Lung (tissue), 12 donors: ENCODE data around the gene SLC8B1. TPM values are rescaled to one million over a fixed set of nuclear protein-coding genes. Genes with fewer than 3 reads are reported as not detected.
A peak's percentile ranks its signal among the peaks of the same experiment; 100 is the strongest.

Experiments used
- ATAC-seq: fragments of 200-7000 bp; cut with Tn5 transposase; one replicate; pipeline ENCODE4 v1.9.1; 2020; ENCODE audit warnings: moderate number of reproducible peaks; ENCODE audit not compliant: insufficient read depth, low FRiP score
- DNase-seq, 3 donors: peaks; one replicate each; pipeline ENCODE4 v3.0.0-alpha.2; 2013 to 2017
- H3K27ac ChIP-seq, 2 donors: one replicate each; pipeline ENCODE4 v1.5.1; 2013; ENCODE audit warnings: mild to moderate bottlenecking in 2 of 2, moderate library complexity in 2 of 2, control low read depth in 1 of 2, inconsistent platforms in 1 of 2, low read depth in 1 of 2, low read length in 1 of 2
- H3K27me3 ChIP-seq, 3 donors: one replicate each; pipeline ENCODE4 v1.5.1; 2013; ENCODE audit warnings: low read length in 2 of 3; ENCODE audit not compliant: control insufficient read depth in 3 of 3, insufficient read depth in 3 of 3
- H3K36me3 ChIP-seq, 4 donors: one replicate each; pipeline ENCODE4 v1.5.1; 2013; ENCODE audit warnings: low read length in 4 of 4, mild to moderate bottlenecking in 1 of 4, moderate library complexity in 1 of 4; ENCODE audit not compliant: control insufficient read depth in 4 of 4, insufficient read depth in 4 of 4
- H3K4me1 ChIP-seq, 5 donors: one replicate each; pipeline ENCODE4 v1.5.1; 2013; ENCODE audit warnings: low read length in 5 of 5, mild to moderate bottlenecking in 2 of 5, moderate library complexity in 1 of 5; ENCODE audit not compliant: control insufficient read depth in 5 of 5, insufficient read depth in 5 of 5
- H3K4me3 ChIP-seq: one replicate; pipeline ENCODE4 v1.5.1; 2013; ENCODE audit warnings: mild to moderate bottlenecking, control low read depth, moderate library complexity
- H3K9ac ChIP-seq, 2 donors: one replicate each; pipeline ENCODE4 v1.5.1; 2013; ENCODE audit warnings: low read length in 2 of 2, control low read depth in 1 of 2; ENCODE audit not compliant: insufficient read depth in 1 of 2
- H3K9me3 ChIP-seq, 4 donors: one replicate each; pipeline ENCODE4 v1.5.1; 2013; ENCODE audit warnings: low read length in 3 of 4, mild to moderate bottlenecking in 1 of 4, moderate library complexity in 1 of 4; ENCODE audit not compliant: control insufficient read depth in 4 of 4, insufficient read depth in 3 of 4
- WGBS, 2 donors: extraction: QIAGEN DNeasy Blood & Tissue Kit; methylation state at CpG; one replicate each; pipeline ENCODE4 v1.1.7; 2013; 5-methylcytosine and 5-hydroxymethylcytosine counted together
- polyA plus RNA-seq, 2 donors: library from polyadenylated mRNA; stranded (reverse); fragments of 200-250 nt; gene quantifications; one replicate each; pipeline ENCODE4 v1.2.1, GENCODE V29; 2013
- total RNA-seq, 2 donors: library from RNA; depleted of rRNA in 1 of 2; stranded (reverse); fragments of >200 nt in 1 of 2; gene quantifications; one replicate each; pipeline ENCODE4 v1.2.1, GENCODE V29; 2014 to 2021
- TF ChIP-seq, protein P1 (sequence below): IDR thresholded peaks from 2 replicates; pipeline ENCODE4 v1.5.1; 2012; ENCODE audit warnings: mild to moderate bottlenecking; ENCODE audit errors: control extremely low read depth, extremely low read depth
- donor health status: control.
- donor health status: control.
- donor health status: Bipolar disorder and iron deficiency.
- donor health status: healthy.
- donor health status: DM: yes; HTN: yes; CAD: no.

Gene SLC8B1
- total and polyA plus RNA-seq, 4 donors = 21.8 to 44.8 (median 32.1) TPM

DNA sequence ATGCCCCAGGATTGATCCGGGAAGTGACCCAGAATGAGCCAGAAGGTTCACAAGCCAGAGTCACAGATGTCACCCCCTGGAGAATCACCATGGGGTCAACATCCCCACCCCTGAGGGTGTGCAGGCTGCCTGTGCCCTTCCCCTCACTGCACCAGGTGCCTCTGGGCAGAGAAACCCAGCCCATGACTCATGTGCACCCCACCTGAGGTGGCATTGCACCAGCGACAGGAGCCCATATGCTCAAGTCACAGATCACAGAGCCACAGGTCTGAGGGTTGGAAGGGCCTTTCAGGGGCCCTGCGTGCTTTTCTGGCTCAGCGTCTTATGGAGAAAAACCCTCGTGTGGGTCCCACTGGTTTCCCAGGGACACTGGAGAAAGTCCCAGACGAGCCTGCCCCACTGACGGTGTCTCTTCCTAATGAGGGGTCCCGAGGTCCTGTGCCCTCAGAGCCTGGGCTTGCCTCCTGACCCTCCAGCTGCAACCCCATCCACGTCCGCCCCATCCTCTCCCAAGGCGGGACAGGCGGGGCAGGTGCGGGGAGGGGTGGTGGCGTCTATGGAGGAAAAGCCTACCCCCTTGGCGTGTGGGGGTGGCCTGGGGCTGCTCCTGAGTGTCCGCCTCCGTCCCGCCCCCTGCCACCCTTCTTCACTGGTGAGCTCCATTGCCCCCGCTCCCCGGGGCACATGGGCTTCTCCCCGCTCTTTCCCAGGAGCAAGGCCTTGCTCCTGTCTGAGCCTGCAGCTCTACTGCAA is 47.6 kb downstream of the SLC8B1 start:
- no peak for ATAC-seq
- TF ChIP-seq, protein P1, sequence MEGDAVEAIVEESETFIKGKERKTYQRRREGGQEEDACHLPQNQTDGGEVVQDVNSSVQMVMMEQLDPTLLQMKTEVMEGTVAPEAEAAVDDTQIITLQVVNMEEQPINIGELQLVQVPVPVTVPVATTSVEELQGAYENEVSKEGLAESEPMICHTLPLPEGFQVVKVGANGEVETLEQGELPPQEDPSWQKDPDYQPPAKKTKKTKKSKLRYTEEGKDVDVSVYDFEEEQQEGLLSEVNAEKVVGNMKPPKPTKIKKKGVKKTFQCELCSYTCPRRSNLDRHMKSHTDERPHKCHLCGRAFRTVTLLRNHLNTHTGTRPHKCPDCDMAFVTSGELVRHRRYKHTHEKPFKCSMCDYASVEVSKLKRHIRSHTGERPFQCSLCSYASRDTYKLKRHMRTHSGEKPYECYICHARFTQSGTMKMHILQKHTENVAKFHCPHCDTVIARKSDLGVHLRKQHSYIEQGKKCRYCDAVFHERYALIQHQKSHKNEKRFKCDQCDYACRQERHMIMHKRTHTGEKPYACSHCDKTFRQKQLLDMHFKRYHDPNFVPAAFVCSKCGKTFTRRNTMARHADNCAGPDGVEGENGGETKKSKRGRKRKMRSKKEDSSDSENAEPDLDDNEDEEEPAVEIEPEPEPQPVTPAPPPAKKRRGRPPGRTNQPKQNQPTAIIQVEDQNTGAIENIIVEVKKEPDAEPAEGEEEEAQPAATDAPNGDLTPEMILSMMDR = no peak
- Histone ChIP-seq H3K27ac (no peak overlapping the region), H3K4me1 (peaks cover 0 to 9% (median 0%) of the 10 kb centered on the region in 5 donors), H3K9me3 (no peaks in the 10 kb centered on the region), H3K27me3 (no peaks in the 10 kb centered on the region), H3K36me3 (peaks cover 3 to 51% (median 16%) of the 10 kb centered on the region in 4 donors), H3K9ac (no peak overlapping the region), H3K4me3 (no peak overlapping the region)
- no peak for DNase-seq
- 95 to 96% methylated on average over 21 of the region's 21 CpGs for WGBS, 2 donors

DNA sequence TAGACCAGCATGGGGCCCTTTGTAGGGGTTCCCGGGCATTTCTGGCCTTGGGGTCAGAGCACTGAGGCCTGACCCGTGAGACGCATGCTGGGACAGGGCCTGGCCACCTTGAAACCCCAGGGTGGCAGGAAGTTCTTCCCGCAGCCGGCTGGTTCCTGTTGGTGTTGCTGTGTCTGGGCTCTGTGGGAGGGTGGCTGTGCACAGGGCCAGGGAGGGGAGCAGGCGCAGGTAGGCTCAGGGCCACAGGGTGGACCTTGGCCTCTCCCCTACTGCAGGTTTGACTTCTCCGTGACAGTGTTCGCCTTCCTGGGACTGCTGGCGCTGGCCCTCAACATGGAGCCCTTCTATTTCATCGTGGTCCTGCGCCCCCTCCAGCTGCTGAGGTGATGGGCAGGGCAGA is 48.2 kb downstream of the SLC8B1 start:
- ATAC-seq = no peak
- TF ChIP-seq, protein P1 = no peak
- Histone ChIP-seq H3K27ac (no peak overlapping the region), H3K9ac (no peak overlapping the region), H3K27me3 (no peaks in the 10 kb centered on the region), H3K4me1 (peaks cover 0 to 9% (median 0%) of the 10 kb centered on the region in 5 donors), H3K9me3 (no peaks in the 10 kb centered on the region), H3K4me3 (no peak overlapping the region), H3K36me3 (peaks cover 3 to 50% (median 13%) of the 10 kb centered on the region in 4 donors)
- no peak for DNase-seq
- 85 to 86% methylated on average over 11 of the region's 11 CpGs for WGBS, 2 donors

DNA sequence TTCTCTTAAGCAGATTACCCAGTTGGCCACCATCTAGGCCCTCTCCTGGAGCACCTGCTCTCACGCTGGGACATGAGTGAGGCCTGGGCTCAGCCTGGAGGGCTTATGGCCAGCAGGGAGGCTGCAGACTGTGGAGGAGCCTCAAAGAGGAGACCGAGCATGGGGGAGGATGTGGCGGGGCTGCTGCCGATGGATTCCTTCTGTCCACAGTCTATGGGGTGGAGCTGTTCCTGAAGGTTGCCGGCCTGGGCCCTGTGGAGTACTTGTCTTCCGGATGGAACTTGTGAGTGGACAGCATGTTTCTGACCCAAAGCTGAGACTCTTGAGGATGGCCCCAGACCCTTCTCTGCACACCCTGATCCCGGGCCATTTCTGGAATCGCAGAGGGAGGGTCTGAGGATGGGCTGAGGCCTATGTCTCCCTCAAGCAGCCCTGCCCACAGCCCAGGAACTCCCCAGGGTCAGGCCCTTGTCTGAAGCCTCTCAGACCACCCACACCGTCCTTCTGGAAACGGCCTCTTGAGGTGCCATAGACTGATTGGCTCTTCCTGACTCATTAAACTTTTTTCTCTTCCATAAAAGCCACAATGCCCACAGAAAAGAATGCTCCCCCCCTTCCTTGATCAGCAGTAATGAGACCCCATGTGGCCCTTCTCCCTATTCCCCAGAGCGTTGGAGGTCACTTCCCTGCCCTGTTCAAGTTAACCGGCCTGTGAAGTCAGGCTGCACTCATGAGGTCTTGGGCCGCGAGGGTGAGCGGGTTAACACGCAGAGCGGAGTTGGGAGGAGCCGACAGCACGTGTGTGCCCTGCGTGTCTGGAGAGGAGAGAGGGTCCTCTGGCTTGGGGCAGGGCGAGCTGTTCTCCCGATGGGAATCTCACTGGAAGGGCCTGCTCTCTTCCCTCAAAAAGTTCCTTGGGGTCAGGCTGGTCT is 49.0 kb downstream of the SLC8B1 start:
- WGBS, 2 donors = 84 to 90% methylated on average over 22 of the region's 22 CpGs
- H3K27ac ChIP-seq = no peak overlapping the region
- peak; percentile 45 to 58 (median 53) for DNase-seq

More for the DNA sequence above, 49.0 kb downstream of the SLC8B1 start:
- no peaks in the 10 kb centered on the region for H3K27me3 ChIP-seq
- peaks cover 3 to 48% (median 11%) of the 10 kb centered on the region in 4 donors for H3K36me3 ChIP-seq
- TF ChIP-seq, protein P1 = no peak
- no peak overlapping the region for H3K9ac ChIP-seq
- H3K9me3 ChIP-seq = no peaks in the 10 kb centered on the region
- H3K4me1 ChIP-seq = peaks cover 0 to 9% (median 0%) of the 10 kb centered on the region in 5 donors
- no peak overlapping the region for H3K4me3 ChIP-seq
- no peak for ATAC-seq
